Nephron (organoid): ENCODE measurements around the gene ZNF439.
"Not testable (repeated sequence)": the region's sequence is repeated elsewhere in the genome, so short reads cannot be mapped to it uniquely, and the experiment has no call there.

ENCODE experiments used
- H3K27ac Mint-ChIP-seq, 3 experiments: 2 replicates each; pipeline ENCODE4 v1.8.0; 2020; ENCODE audit warnings: mixed read lengths in 3 of 3, mild to moderate bottlenecking in 2 of 3, moderate library complexity in 1 of 3
- H3K27me3 Mint-ChIP-seq: 2 replicates; pipeline ENCODE4 v1.8.0; 2021; ENCODE audit warnings: low read depth, mild to moderate bottlenecking, moderate library complexity, mixed read lengths
- H3K36me3 Mint-ChIP-seq: 2 replicates; pipeline ENCODE4 v1.8.0; 2020; ENCODE audit warnings: low read depth, mixed read lengths
- H3K4me1 Mint-ChIP-seq: 2 replicates; pipeline ENCODE4 v1.8.0; 2020; ENCODE audit warnings: mixed read lengths
- H3K4me3 Mint-ChIP-seq, 3 experiments: 2 replicates each; pipeline ENCODE4 v1.8.0; 2020; ENCODE audit warnings: mild to moderate bottlenecking in 3 of 3, mixed read lengths in 3 of 3, moderate library complexity in 2 of 3
- H3K9me3 Mint-ChIP-seq: 2 replicates; pipeline ENCODE4 v1.8.0; 2020; ENCODE audit warnings: mixed read lengths
- CTCF ChIP-seq, 3 experiments: fragments of 200-600 bp; sonication (generic); IDR thresholded peaks; one replicate each; pipeline ENCODE4 v1.5.0; 2021; ENCODE audit warnings: antibody characterized with exemption in 3 of 3; ENCODE audit not compliant: unreplicated experiment in 3 of 3

Gene ZNF439

GRCh38 chr19:11843722-11844121 lies 4.8 kb upstream of the ZNF439 start:
- Mint-ChIP-seq H3K4me1 (no peaks in the 10 kb centered on the region), H3K27ac (no peak overlapping the region), H3K9me3 (peaks cover 28% of the 10 kb centered on the region), H3K27me3 (peaks cover 3% of the 10 kb centered on the region), H3K4me3 (no peak overlapping the region), H3K36me3 (peaks cover 8% of the 10 kb centered on the region)
- no peak for TF ChIP-seq CTCF (IDR thresholded peaks at IDR 0.05; ENCODE audit: unreplicated experiment in 3 of 3)

GRCh38 chr19:11847615-11848014 lies 911 bp upstream of the ZNF439 start:
- peaks cover 26% of the 10 kb centered on the region for H3K9me3 Mint-ChIP-seq
- H3K36me3 Mint-ChIP-seq, H3K4me1 Mint-ChIP-seq, H3K27ac Mint-ChIP-seq, H3K27me3 Mint-ChIP-seq, H3K4me3 Mint-ChIP-seq: not testable (repeated sequence)

GRCh38 chr19:11848200-11848593 lies 329 bp upstream of the ZNF439 start:
- no peak for TF ChIP-seq CTCF (IDR thresholded peaks at IDR 0.05; ENCODE audit: unreplicated experiment in 3 of 3)
- peaks cover 7% of the 10 kb centered on the region for H3K27me3 Mint-ChIP-seq
- H3K4me1 Mint-ChIP-seq = no peaks in the 10 kb centered on the region
- H3K9me3 Mint-ChIP-seq = peaks cover 23% of the 10 kb centered on the region
- H3K27ac Mint-ChIP-seq = no peak overlapping the region
- peaks cover 4% of the 10 kb centered on the region for H3K36me3 Mint-ChIP-seq
- H3K4me3 Mint-ChIP-seq = no peak overlapping the region

GRCh38 chr19:11850289-11850688 lies 1.8 kb downstream of the ZNF439 start:
- not testable (repeated sequence) for H3K27me3 Mint-ChIP-seq

GRCh38 chr19:11853358-11853757 lies 4.8 kb downstream of the ZNF439 start:
- Mint-ChIP-seq H3K27ac (no peak overlapping the region), H3K36me3 (no peaks in the 10 kb centered on the region)

More at GRCh38 chr19:11850289-11850688, 1.8 kb downstream of the ZNF439 start:
- H3K9me3 Mint-ChIP-seq = peaks cover 23% of the 10 kb centered on the region
- H3K4me3 Mint-ChIP-seq, H3K4me1 Mint-ChIP-seq, H3K27ac Mint-ChIP-seq, H3K36me3 Mint-ChIP-seq: not testable (repeated sequence)

GRCh38 chr19:11856596-11857250 lies 8.2 kb downstream of the ZNF439 start:
- Mint-ChIP-seq H3K9me3 (peaks cover 8% of the 10 kb centered on the region), H3K4me1 (no peaks in the 10 kb centered on the region), H3K4me3 (no peak overlapping the region), H3K27ac (no peak overlapping the region), H3K27me3 (no peaks in the 10 kb centered on the region), H3K36me3 (no peaks in the 10 kb centered on the region)
- no peak for TF ChIP-seq CTCF (IDR thresholded peaks at IDR 0.05; ENCODE audit: unreplicated experiment in 3 of 3)

More at GRCh38 chr19:11853358-11853757, 4.8 kb downstream of the ZNF439 start:
- H3K9me3 Mint-ChIP-seq = peaks cover 19% of the 10 kb centered on the region
- no peak overlapping the region for H3K4me3 Mint-ChIP-seq
- peaks cover 4% of the 10 kb centered on the region for H3K27me3 Mint-ChIP-seq
- no peak for TF ChIP-seq CTCF (IDR thresholded peaks at IDR 0.05; ENCODE audit: unreplicated experiment in 3 of 3)
- no peaks in the 10 kb centered on the region for H3K4me1 Mint-ChIP-seq

GRCh38 chr19:11860721-11861120 lies 12.2 kb downstream of the ZNF439 start:
- H3K27ac Mint-ChIP-seq = no peak overlapping the region
- H3K4me3 Mint-ChIP-seq = no peak overlapping the region
- peaks cover 29% of the 10 kb centered on the region for H3K9me3 Mint-ChIP-seq
- H3K36me3 Mint-ChIP-seq = no peaks in the 10 kb centered on the region
- no peaks in the 10 kb centered on the region for H3K4me1 Mint-ChIP-seq
- H3K27me3 Mint-ChIP-seq = no peaks in the 10 kb centered on the region
- TF ChIP-seq CTCF (IDR thresholded peaks at IDR 0.05; ENCODE audit: unreplicated experiment in 3 of 3) = no peak
